AG04450 (cell line): ENCODE measurements around the gene TPBGL. TPM values are rescaled to one million over a fixed set of nuclear protein-coding genes. Genes with fewer than 3 reads are reported as not detected.
"Not testable (repeated sequence)": the region's sequence is repeated elsewhere in the genome, so short reads cannot be mapped to it uniquely, and the experiment has no call there.

Experiments used
- CTCF ChIA-PET: fragments of 300-600, 350-600 bp; formaldehyde crosslinking; extraction: SDS; loops from one replicate; lab custom pipeline; 2022; ENCODE audit warnings: antibody characterized with exemption, inconsistent platforms; lab: Charles Lee
- POLR2A ChIA-PET: fragments of 350-600 bp; formaldehyde crosslinking; extraction: SDS; loops from one replicate; lab custom pipeline; 2021; ENCODE audit warnings: antibody characterized with exemption, inconsistent platforms; lab: Yijun Ruan, JAX
- DNase-seq: peaks from one replicate; pipeline ENCODE4 v3.0.0-alpha.2; 2011; ENCODE audit warnings: low read depth, low spot score
- H3K27ac ChIP-seq: one replicate; pipeline ENCODE4 v1.5.1; 2012; ENCODE audit warnings: low read depth, low read length, control low read depth
- H3K27me3 ChIP-seq: one replicate; pipeline ENCODE4 v1.6.0; 2012; ENCODE audit warnings: low read length; ENCODE audit not compliant: control insufficient read depth, insufficient read depth
- H3K4me3 ChIP-seq: 2 replicates; pipeline ENCODE4 v1.5.1; 2011; ENCODE audit warnings: mild to moderate bottlenecking, low read depth, low read length, control low read depth
- H3K9me3 ChIP-seq: 2 replicates; pipeline ENCODE4 v1.5.1; 2012; ENCODE audit warnings: low read length; ENCODE audit not compliant: control insufficient read depth, insufficient read depth
- CTCF ChIP-seq: IDR thresholded peaks from 2 replicates; pipeline ENCODE4 v1.5.1; 2011; ENCODE audit warnings: low read depth, low read length, control low read depth, inconsistent platforms
- polyA plus RNA-seq: library from polyadenylated mRNA; depleted of rRNA; stranded (reverse); fragments of >200 nt; gene quantifications from 2 replicates; pipeline ENCODE4 v1.2.3, GENCODE V29; 2011

TPBGL gene
- polyA plus RNA-seq, 1 experiment, result not detected

- POLR2A ChIA-PET, result interaction anchor here (0.6 kb wide), 1 partner anchor 128 kb away, joined by 3 read pairs; no protein-coding TSS in a partner anchor
- CTCF ChIA-PET, result no interaction called here
- no peak for TF ChIP-seq CTCF
- Histone ChIP-seq H3K4me3 (no peak overlapping the region), H3K9me3 (no peaks in the 10 kb centered on the region), H3K27me3 (no peaks in the 10 kb centered on the region), H3K27ac (no peak overlapping the region)
- no peak for DNase-seq
Observed at GRCh38 chr11:75272391-75272790, 31.8 kb downstream of the TPBGL start.

- H3K27ac ChIP-seq, result no peak overlapping the region
- H3K27me3 ChIP-seq, result no peaks in the 10 kb centered on the region
- POLR2A ChIA-PET, result no interaction called here
- CTCF ChIA-PET, result interaction anchor here (1.1 kb wide), 1 partner anchor 112 kb away, joined by 4 read pairs; no protein-coding TSS in a partner anchor
- DNase-seq, result no peak
- no peak overlapping the region for H3K4me3 ChIP-seq
- no peak for TF ChIP-seq CTCF
- no peaks in the 10 kb centered on the region for H3K9me3 ChIP-seq
Observed at GRCh38 chr11:75272821-75273301, 32.3 kb downstream of the TPBGL start.

GRCh38 chr11:75273411-75274391, 33.1 kb downstream of the TPBGL start:
- no peak for DNase-seq
- H3K27me3 ChIP-seq, result no peaks in the 10 kb centered on the region
- no peaks in the 10 kb centered on the region for H3K9me3 ChIP-seq
- peak overlapping the region; percentile 39 for H3K27ac ChIP-seq
- CTCF ChIA-PET, result interaction anchor here (0.6 to 1.1 kb wide), 2 partner anchors 111 to 507 kb away, joined by 4 read pairs; no protein-coding TSS in a partner anchor
- no peak overlapping the region for H3K4me3 ChIP-seq
- POLR2A ChIA-PET, result interaction anchor here (0.7 kb wide), 1 partner anchor 213 kb away, joined by 5 read pairs; no protein-coding TSS in a partner anchor
- no peak for TF ChIP-seq CTCF

GRCh38 chr11:75274716-75275115, 34.1 kb downstream of the TPBGL start:
- ChIA-PET CTCF (interaction anchor here (0.6 to 9.0 kb wide), 3 partner anchors 108 to 506 kb away, joined by 3 to 157 read pairs (median 4); no protein-coding TSS in a partner anchor), POLR2A (interaction anchor here (0.7 kb wide), 1 partner anchor 212 kb away, joined by 5 read pairs; no protein-coding TSS in a partner anchor)
- not testable (repeated sequence) for DNase-seq, H3K4me3 ChIP-seq, H3K9me3 ChIP-seq, H3K27ac ChIP-seq, H3K27me3 ChIP-seq

- Histone ChIP-seq H3K27ac (no peak overlapping the region), H3K4me3 (no peak overlapping the region), H3K9me3 (no peaks in the 10 kb centered on the region), H3K27me3 (no peaks in the 10 kb centered on the region)
- ChIA-PET CTCF (interaction anchor here (0.6 to 9.0 kb wide), 4 partner anchors 27 to 135 kb away, joined by 3 to 157 read pairs (median 4); no protein-coding TSS in a partner anchor), POLR2A (no interaction called here)
- no peak for TF ChIP-seq CTCF
- no peak for DNase-seq
Observed at GRCh38 chr11:75275581-75275980, 35.0 kb downstream of the TPBGL start.
